ENCODE data around the gene KLF12. TPM values are rescaled to one million over a fixed set of nuclear protein-coding genes. Genes with fewer than 3 reads are reported as not detected.

KLF12 gene
- total RNA-seq, 1 donor from 2014 or later = 17.6 TPM

DNA sequence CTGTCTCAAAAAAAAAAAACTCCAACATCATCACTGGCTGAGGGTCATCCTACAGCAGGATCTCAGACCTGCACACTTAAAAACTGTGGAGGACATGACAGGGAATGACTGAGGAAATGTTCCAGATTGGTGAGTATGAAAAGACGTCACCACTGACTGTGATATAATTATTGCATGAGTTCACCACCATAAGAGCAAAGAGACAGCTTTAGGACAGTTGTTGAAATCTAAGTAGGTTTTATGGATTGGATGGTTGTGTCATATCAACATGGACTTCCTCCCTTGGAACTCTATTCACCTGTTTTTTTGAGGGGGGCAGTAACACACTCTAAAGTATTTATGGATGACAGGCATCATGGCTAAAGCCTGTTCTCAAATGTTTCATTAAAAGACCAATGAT lies 31.5 kb downstream of the KLF12 start:
- no peak for DNase-seq

GRCh38 chr13:74101436-74101835 lies 32.8 kb downstream of the KLF12 start:
- no peak for DNase-seq

GRCh38 chr13:74098077-74098476 lies 36.1 kb downstream of the KLF12 start:
- no peak for DNase-seq

DNA sequence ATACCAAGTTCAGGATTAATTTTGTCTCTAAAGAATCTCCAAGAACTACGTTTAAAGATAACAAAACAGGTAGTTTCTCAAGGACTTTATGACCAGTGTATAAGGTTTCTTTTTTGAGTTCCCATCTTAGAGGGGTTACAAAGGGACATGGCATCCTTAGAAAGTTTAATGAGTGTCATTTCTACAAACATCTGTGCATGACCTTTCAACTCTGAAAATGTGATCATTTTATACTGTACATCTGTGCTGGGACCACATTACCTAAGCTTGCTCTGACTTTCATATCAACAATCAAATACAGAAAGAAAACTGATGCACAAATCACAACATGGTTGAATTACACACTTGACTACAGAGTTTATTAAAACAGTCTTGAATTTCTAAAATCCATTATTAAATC lies 37.1 kb downstream of the KLF12 start:
- no peak for DNase-seq

GRCh38 chr13:74093691-74094090 lies 40.5 kb downstream of the KLF12 start:
- DNase-seq = no peak

DNA sequence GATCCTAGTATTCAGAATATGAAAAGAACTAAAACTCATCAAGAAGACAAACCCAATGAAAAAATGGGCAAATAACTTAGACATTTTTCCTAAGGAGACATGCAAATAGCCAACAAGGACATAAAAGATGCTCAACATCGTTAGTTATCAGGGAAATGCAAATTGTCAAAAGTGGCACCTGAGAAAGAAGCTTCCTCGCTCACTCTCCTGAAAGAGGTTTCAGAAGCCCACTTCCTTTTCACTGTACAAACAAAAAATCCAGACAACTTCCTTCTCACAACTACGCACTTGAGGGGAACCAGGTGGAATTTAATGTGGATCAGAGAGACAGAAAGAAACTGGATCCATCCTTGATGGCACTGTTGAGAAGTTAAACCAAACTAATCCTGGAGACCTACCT lies 41.5 kb downstream of the KLF12 start:
- no peak for DNase-seq

DNA sequence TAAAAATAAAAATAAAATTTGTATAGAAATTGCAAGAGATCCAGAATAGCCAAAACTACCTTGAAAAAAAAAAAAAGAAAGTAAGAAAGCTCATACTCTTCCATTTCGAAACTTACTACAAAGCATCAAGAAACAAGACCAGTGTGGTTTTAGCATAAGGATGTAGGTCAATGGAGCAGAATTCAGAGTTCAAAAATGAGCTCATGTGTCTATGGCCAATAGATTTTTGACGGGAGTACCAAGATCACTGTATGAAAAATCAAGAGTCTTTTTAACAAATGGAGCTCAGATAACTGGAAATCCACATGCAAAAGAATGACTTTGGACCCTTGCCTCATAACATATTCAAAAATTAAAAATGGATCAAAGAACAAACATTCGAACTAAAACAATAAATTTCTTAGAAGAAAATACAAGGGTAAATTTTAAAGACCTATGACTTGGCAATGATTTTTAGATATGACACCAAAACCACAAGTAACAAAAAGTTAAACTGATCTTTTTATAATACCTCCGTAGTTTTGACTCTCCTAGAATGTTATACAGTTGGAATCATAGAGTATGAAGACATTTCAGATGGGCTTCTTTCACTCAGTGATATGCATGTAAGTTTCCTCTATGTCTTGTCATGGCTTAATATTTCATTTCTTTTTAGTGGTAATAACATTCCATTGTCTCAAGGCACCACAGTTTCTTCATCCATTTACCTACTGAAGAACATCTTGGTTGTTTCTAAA lies 43.2 kb downstream of the KLF12 start:
- DNase-seq = no peak

GRCh38 chr13:74090397-74090796 lies 43.8 kb downstream of the KLF12 start:
- DNase-seq = no peak

DNA sequence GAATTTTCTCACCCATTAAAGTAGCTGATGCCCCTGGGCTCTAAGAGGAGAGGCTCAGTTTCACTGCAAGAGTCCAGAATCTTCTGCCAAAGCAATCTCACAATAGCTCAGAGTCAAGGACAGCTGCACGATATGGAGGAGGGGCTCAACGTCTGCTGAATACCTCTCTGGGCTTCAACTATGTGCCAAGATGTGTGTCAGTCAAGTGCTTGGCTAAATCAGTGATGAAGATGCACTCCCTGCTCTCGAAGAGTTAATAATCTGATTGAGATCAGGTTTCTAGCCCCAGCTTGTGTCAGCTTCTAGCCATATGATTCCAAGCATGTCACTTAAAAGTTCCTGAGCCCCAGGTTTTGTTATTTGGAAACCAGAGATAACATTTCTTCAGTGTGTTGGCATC lies 46.8 kb downstream of the KLF12 start:
- DNase-seq = no peak

All from skin of body (tissue), 2 donors.